WTC11 (cell line): ENCODE measurements around the gene PLSCR4.

ENCODE experiments used
- CBFB ChIP-seq: sonication (generic); formaldehyde crosslinking; IDR thresholded peaks from 2 replicates; pipeline ENCODE4 v1.8.1; 2022; ENCODE audit warnings: mild to moderate bottlenecking, low read depth, missing genetic modification reagents
- SMAD3 ChIP-seq: sonication (generic); formaldehyde crosslinking; IDR thresholded peaks from 2 replicates; pipeline ENCODE4 v1.8.0; 2022; ENCODE audit warnings: missing genetic modification reagents, mild to moderate bottlenecking, borderline replicate concordance
- TF ChIP-seq, protein P1 (sequence below): sonication (generic); formaldehyde crosslinking; IDR thresholded peaks from 2 replicates; pipeline ENCODE4 v1.8.1; 2023; ENCODE audit warnings: mild to moderate bottlenecking, missing genetic modification reagents
- TF ChIP-seq, protein P2 (sequence below): fragments of 200-600 bp; IDR thresholded peaks from 2 replicates; pipeline ENCODE4 v1.8.0; 2022; ENCODE audit warnings: antibody characterized with exemption
- TF ChIP-seq, protein P3 (sequence below): sonication (generic); formaldehyde crosslinking; IDR thresholded peaks from 2 replicates; pipeline ENCODE4 v1.8.0; 2023; ENCODE audit warnings: missing genetic modification reagents, mild to moderate bottlenecking, borderline replicate concordance

DNA sequence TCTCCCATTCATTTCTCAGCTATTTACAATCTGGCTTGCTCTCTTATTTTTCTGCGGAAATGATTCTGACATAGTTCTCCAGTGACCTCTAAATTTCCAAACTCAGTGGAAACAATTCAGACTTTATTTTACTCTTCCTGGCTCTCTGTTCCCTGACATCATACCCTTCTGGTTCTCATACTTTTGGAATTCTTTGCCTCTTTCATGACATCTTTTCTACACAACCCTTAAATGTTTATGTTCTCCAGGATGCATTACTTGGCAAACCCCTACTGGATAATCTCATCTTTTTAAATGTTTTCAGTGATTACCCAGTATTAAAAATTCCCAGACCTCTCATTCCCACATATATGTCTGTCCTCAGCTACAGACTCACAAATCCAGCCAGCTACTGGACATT, 23.9 kb upstream of the PLSCR4 start:
- TF ChIP-seq, protein P1, sequence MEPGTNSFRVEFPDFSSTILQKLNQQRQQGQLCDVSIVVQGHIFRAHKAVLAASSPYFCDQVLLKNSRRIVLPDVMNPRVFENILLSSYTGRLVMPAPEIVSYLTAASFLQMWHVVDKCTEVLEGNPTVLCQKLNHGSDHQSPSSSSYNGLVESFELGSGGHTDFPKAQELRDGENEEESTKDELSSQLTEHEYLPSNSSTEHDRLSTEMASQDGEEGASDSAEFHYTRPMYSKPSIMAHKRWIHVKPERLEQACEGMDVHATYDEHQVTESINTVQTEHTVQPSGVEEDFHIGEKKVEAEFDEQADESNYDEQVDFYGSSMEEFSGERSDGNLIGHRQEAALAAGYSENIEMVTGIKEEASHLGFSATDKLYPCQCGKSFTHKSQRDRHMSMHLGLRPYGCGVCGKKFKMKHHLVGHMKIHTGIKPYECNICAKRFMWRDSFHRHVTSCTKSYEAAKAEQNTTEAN (CRISPR knock-in tag) = no peak
- TF ChIP-seq, protein P2, sequence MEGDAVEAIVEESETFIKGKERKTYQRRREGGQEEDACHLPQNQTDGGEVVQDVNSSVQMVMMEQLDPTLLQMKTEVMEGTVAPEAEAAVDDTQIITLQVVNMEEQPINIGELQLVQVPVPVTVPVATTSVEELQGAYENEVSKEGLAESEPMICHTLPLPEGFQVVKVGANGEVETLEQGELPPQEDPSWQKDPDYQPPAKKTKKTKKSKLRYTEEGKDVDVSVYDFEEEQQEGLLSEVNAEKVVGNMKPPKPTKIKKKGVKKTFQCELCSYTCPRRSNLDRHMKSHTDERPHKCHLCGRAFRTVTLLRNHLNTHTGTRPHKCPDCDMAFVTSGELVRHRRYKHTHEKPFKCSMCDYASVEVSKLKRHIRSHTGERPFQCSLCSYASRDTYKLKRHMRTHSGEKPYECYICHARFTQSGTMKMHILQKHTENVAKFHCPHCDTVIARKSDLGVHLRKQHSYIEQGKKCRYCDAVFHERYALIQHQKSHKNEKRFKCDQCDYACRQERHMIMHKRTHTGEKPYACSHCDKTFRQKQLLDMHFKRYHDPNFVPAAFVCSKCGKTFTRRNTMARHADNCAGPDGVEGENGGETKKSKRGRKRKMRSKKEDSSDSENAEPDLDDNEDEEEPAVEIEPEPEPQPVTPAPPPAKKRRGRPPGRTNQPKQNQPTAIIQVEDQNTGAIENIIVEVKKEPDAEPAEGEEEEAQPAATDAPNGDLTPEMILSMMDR = no peak
- no peak for TF ChIP-seq SMAD3 (CRISPR knock-in tag)
- no peak for TF ChIP-seq CBFB (CRISPR knock-in tag)
- TF ChIP-seq, protein P3, sequence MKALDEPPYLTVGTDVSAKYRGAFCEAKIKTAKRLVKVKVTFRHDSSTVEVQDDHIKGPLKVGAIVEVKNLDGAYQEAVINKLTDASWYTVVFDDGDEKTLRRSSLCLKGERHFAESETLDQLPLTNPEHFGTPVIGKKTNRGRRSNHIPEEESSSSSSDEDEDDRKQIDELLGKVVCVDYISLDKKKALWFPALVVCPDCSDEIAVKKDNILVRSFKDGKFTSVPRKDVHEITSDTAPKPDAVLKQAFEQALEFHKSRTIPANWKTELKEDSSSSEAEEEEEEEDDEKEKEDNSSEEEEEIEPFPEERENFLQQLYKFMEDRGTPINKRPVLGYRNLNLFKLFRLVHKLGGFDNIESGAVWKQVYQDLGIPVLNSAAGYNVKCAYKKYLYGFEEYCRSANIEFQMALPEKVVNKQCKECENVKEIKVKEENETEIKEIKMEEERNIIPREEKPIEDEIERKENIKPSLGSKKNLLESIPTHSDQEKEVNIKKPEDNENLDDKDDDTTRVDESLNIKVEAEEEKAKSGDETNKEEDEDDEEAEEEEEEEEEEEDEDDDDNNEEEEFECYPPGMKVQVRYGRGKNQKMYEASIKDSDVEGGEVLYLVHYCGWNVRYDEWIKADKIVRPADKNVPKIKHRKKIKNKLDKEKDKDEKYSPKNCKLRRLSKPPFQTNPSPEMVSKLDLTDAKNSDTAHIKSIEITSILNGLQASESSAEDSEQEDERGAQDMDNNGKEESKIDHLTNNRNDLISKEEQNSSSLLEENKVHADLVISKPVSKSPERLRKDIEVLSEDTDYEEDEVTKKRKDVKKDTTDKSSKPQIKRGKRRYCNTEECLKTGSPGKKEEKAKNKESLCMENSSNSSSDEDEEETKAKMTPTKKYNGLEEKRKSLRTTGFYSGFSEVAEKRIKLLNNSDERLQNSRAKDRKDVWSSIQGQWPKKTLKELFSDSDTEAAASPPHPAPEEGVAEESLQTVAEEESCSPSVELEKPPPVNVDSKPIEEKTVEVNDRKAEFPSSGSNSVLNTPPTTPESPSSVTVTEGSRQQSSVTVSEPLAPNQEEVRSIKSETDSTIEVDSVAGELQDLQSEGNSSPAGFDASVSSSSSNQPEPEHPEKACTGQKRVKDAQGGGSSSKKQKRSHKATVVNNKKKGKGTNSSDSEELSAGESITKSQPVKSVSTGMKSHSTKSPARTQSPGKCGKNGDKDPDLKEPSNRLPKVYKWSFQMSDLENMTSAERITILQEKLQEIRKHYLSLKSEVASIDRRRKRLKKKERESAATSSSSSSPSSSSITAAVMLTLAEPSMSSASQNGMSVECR = no peak
